ENCODE results near the gene LRRK1.

DNA sequence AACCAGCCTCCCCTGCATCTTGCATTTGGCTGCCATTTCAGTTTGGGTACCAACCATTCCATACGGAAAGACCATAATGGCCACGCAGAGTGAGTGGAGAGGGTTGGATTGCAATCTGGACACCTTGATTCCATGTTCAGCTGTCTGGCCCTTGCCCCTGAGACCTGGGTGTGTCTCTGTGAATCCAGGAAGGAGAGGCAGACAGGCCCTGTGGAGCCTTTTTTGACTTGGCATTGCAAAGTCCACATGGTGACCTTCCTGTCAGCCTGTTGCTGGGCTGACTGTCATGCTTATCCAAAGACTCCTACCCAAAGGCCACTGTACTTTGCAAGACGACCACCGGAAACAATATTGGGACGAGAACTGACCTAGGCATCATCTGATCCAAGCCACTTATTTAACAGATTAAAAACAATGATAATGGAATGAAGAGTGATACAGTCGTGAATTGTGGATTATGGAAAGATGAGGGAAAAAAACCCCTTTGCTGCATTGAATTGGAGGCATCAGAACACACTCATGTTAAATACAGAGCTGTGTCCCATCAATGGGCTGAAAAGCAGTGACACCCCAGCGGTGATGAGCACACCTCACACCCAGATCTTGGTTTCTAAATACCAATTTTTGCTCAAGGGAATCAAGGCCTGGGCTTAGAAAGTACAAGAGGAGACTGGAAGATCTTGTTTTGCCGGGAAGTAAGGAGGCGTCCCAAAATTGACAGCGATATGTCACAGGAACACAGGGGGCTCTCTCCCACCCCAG, 86.0 kb downstream of the LRRK1 start:
- TF ChIP-seq EZH2 (IDR thresholded peaks at IDR 0.05) (no peak), POLR2AphosphoS5 (IDR thresholded peaks at IDR 0.05; ENCODE audit: borderline replicate concordance, low read depth, low read length) (no peak)

Data from SK-N-MC (cell line).